PC-3 (cell line): ENCODE measurements around the gene TC2N. TPM values are rescaled to one million over a fixed set of nuclear protein-coding genes. Genes with fewer than 3 reads are reported as not detected.
"Not testable (repeated sequence)": the region's sequence is repeated elsewhere in the genome, so short reads cannot be mapped to it uniquely, and the experiment has no call there.

ENCODE experiments used
- ATAC-seq: fragments of 200-7000 bp; cut with Tn5 transposase; 2 replicates; pipeline ENCODE4 v1.9.1; 2020; ENCODE audit warnings: mild to moderate bottlenecking, moderate library complexity
- BruUV-seq: library from RNA; stranded (reverse); fragments of 400-500 nt; replicated peaks from 2 replicates; lab custom pipeline; 2021; lab: Mats Ljungman, UMichigan
- CTCF ChIA-PET: fragments of 300-600 bp; sonication (Branson Sonifier 250); formaldehyde crosslinking; loops from one replicate; lab custom pipeline; 2022; ENCODE audit warnings: antibody characterized with exemption; lab: Charles Lee
- POLR2A ChIA-PET: fragments of 300-600 bp; sonication (Branson Sonifier 250); formaldehyde crosslinking; loops from one replicate; lab custom pipeline; 2022; ENCODE audit warnings: antibody characterized with exemption; ENCODE audit not compliant: unreplicated experiment; lab: Charles Lee
- DNase-seq: peaks from one replicate; pipeline ENCODE4 v3.0.0-alpha.2; 2015
- H2AFZ ChIP-seq: fragments of 300-600 bp; sonication (generic); 2 replicates; pipeline ENCODE4 v1.6.0; 2016; ENCODE audit warnings: antibody characterized with exemption, low read length
- H3F3A ChIP-seq: fragments of 300-600 bp; sonication (generic); one replicate; pipeline ENCODE4 v1.6.0; 2017; ENCODE audit warnings: antibody characterized with exemption, low read length, control low read depth, mild to moderate bottlenecking; ENCODE audit not compliant: unreplicated experiment
- H3K27ac ChIP-seq: fragments of 300-600 bp; sonication (generic); 2 replicates; pipeline ENCODE4 v1.5.1; 2016; ENCODE audit warnings: mild to moderate bottlenecking, low read length
- H3K27me3 ChIP-seq: fragments of 300-600 bp; sonication (generic); 2 replicates; pipeline ENCODE4 v1.6.1; 2016; ENCODE audit warnings: low read length, mixed read lengths
- H3K36me3 ChIP-seq: fragments of 300-600 bp; sonication (generic); 2 replicates; pipeline ENCODE4 v1.6.1; 2016; ENCODE audit warnings: low read depth, mixed run types, low read length, mixed read lengths
- H3K4me1 ChIP-seq: fragments of 300-600 bp; sonication (generic); 2 replicates; pipeline ENCODE4 v1.5.1; 2016; ENCODE audit warnings: low read length; ENCODE audit not compliant: insufficient read depth
- H3K4me2 ChIP-seq: fragments of 300-600 bp; sonication (generic); 2 replicates; pipeline ENCODE4 v1.6.0; 2016; ENCODE audit warnings: low read length
- H3K4me3 ChIP-seq: fragments of 300-600 bp; sonication (generic); 2 replicates; pipeline ENCODE4 v1.5.1; 2016; ENCODE audit warnings: mild to moderate bottlenecking, low read length, mixed read lengths
- H3K79me2 ChIP-seq: fragments of 300-600 bp; sonication (generic); 2 replicates; pipeline ENCODE4 v1.6.1; 2017; ENCODE audit warnings: low read length, mixed read lengths
- H3K9ac ChIP-seq: fragments of 300-600 bp; sonication (generic); 2 replicates; pipeline ENCODE4 v1.6.0; 2016; ENCODE audit warnings: mild to moderate bottlenecking, low read length
- H3K9me2 ChIP-seq: fragments of 300-600 bp; sonication (generic); replicated peaks from 2 replicates; pipeline ENCODE4 v1.6.1; 2016; ENCODE audit warnings: mixed run types, low read length, mixed read lengths
- H3K9me3 ChIP-seq: fragments of 300-600 bp; sonication (generic); 2 replicates; pipeline ENCODE4 v1.6.1; 2016; ENCODE audit warnings: low read length, mixed read lengths
- H4K20me1 ChIP-seq: fragments of 300-600 bp; sonication (generic); 2 replicates; pipeline ENCODE4 v1.6.1; 2016; ENCODE audit warnings: low read length, mixed read lengths
- CTCF ChIP-seq: fragments of 300-600 bp; sonication (generic); conservative IDR thresholded peaks from 2 replicates; pipeline ENCODE4 v1.5.1; 2017; ENCODE audit warnings: antibody characterized with exemption, low read depth, mild to moderate bottlenecking, low read length
- EZH2 ChIP-seq: fragments of 300-600 bp; sonication (generic); IDR thresholded peaks from one replicate; pipeline ENCODE4 v1.6.1; 2017; ENCODE audit warnings: antibody characterized with exemption, mild to moderate bottlenecking, low read length; ENCODE audit not compliant: unreplicated experiment
- EZH2phosphoT487 ChIP-seq: fragments of 300-600 bp; sonication (generic); IDR thresholded peaks from 2 replicates; pipeline ENCODE4 v1.6.1; 2018; ENCODE audit warnings: mild to moderate bottlenecking, antibody characterized with exemption, low read length, borderline replicate concordance
- intact Hi-C: fragments of 100-400 bp; cut with micrococcal nuclease; formaldehyde crosslinking; loops from 2 replicates; pipeline ENCODE4 v1.9.0; 2023
- total RNA-seq: library from RNA; depleted of rRNA; stranded (reverse); fragments of >200 nt; gene quantifications from 2 replicates; pipeline ENCODE4 v1.2.3, GENCODE V29; 2014

The TC2N gene
- total RNA-seq, 1 experiment from 2014 or later = 6.2 TPM

GRCh38 chr14:91872517-91873470 lies 5.5 kb upstream of the TC2N start:
- DNase-seq (peak; percentile 67), ATAC-seq (no peak)
- Histone ChIP-seq H3K9ac (peak overlapping the region; percentile 28; the same call in 1 of the 2 replicates), H3K27me3 (0 out of 2 replicates have a peak, but pooled peaks cover 7% of the 10 kb centered on the region), H3K9me3 (no peaks in the 10 kb centered on the region), H3F3A (no peaks in the 10 kb centered on the region), H2AFZ (no peak overlapping the region), H3K79me2 (no peaks in the 10 kb centered on the region), H3K4me3 (no peak overlapping the region), H4K20me1 (no peaks in the 10 kb centered on the region), H3K4me1 (peaks cover 34% of the 10 kb centered on the region), H3K36me3 (no peaks in the 10 kb centered on the region), H3K9me2 (no peaks in the 10 kb centered on the region), H3K4me2 (peak overlapping the region; percentile 31; the same call in 1 of the 2 replicates), H3K27ac (peak overlapping the region; percentile 59)
- intact Hi-C loops = no loop called here
- BruUV-seq = no TSS peak
- CTCF ChIA-PET = no interaction called here
- POLR2A ChIA-PET = no interaction called here
- TF ChIP-seq CTCF (no peak), EZH2 (no peak), EZH2phosphoT487 (no peak)

GRCh38 chr14:91872011-91872501 lies 4.7 kb upstream of the TC2N start:
- ChIA-PET CTCF (no interaction called here), POLR2A (no interaction called here)
- H3K9me2 ChIP-seq = no peaks in the 10 kb centered on the region
- intact Hi-C loops = no loop called here
- no peak overlapping the region for H3K9ac ChIP-seq
- peak overlapping the region; percentile 31; the same call in 1 of the 2 replicates for H3K4me2 ChIP-seq
- H3K27ac ChIP-seq = peak overlapping the region; percentile 59
- H4K20me1 ChIP-seq = no peaks in the 10 kb centered on the region
- H2AFZ ChIP-seq = no peak overlapping the region
- no peaks in the 10 kb centered on the region for H3K36me3 ChIP-seq
- no peaks in the 10 kb centered on the region for H3K79me2 ChIP-seq
- ATAC-seq (no peak), DNase-seq (peak; percentile 20)
- 0 out of 2 replicates have a peak, but pooled peaks cover 7% of the 10 kb centered on the region for H3K27me3 ChIP-seq
- H3K9me3 ChIP-seq = no peaks in the 10 kb centered on the region
- H3K4me3 ChIP-seq = no peak overlapping the region
- no peak for TF ChIP-seq EZH2
- no peak for TF ChIP-seq CTCF
- no peak for TF ChIP-seq EZH2phosphoT487
- H3F3A ChIP-seq = no peaks in the 10 kb centered on the region
- no TSS peak for BruUV-seq
- peaks cover 34% of the 10 kb centered on the region for H3K4me1 ChIP-seq

GRCh38 chr14:91871401-91871800 lies 4.1 kb upstream of the TC2N start:
- H3K9me2 ChIP-seq, intact Hi-C loops, H3K9me3 ChIP-seq, ATAC-seq, H4K20me1 ChIP-seq, H2AFZ ChIP-seq, H3K79me2 ChIP-seq, H3K27ac ChIP-seq, H3K4me3 ChIP-seq, H3K4me2 ChIP-seq, H3F3A ChIP-seq, POLR2A ChIA-PET, H3K36me3 ChIP-seq, DNase-seq, CTCF ChIA-PET, H3K27me3 ChIP-seq, BruUV-seq, H3K9ac ChIP-seq: not testable (repeated sequence)
- peaks cover 34% of the 10 kb centered on the region for H3K4me1 ChIP-seq
